ENCODE measurements around the gene FAM171A1.
"Not testable (repeated sequence)": the region's sequence is repeated elsewhere in the genome, so short reads cannot be mapped to it uniquely, and the experiment has no call there.

FAM171A1 gene

GRCh38 chr10:15280974-15281373 lies 90.1 kb downstream of the FAM171A1 start:
- DNase-seq (ENCODE audit: low read depth), result no peak

GRCh38 chr10:15280462-15280861 lies 90.6 kb downstream of the FAM171A1 start:
- no peak for DNase-seq (ENCODE audit: low read depth)

GRCh38 chr10:15279236-15279635 lies 91.9 kb downstream of the FAM171A1 start:
- no peak for DNase-seq (ENCODE audit: low read depth)

DNA sequence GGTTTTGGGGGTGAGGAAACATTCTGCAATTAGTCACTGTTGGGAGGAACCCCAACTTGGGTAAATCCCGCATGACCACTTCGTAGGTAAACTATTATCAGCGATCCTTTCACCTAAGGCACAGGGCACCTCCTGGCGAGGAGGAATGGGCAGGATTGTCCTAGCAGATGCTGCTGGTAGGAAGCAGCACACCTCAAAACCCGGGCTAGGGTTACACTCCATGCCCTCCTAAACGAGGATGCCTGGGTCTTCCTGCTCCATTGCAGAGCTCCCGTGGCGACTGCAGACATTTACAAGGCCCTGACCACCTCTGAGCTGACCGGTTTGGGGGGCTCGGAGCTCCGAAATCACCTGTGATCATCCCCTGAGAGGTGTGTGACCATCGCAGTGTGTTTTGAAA lies 92.3 kb downstream of the FAM171A1 start:
- no peak for DNase-seq (ENCODE audit: low read depth)

GRCh38 chr10:15276039-15276438 lies 95.0 kb downstream of the FAM171A1 start:
- DNase-seq (ENCODE audit: low read depth), result not testable (repeated sequence)

GRCh38 chr10:15269838-15270237 lies 101.3 kb downstream of the FAM171A1 start:
- DNase-seq (ENCODE audit: low read depth), result not testable (repeated sequence)

DNA sequence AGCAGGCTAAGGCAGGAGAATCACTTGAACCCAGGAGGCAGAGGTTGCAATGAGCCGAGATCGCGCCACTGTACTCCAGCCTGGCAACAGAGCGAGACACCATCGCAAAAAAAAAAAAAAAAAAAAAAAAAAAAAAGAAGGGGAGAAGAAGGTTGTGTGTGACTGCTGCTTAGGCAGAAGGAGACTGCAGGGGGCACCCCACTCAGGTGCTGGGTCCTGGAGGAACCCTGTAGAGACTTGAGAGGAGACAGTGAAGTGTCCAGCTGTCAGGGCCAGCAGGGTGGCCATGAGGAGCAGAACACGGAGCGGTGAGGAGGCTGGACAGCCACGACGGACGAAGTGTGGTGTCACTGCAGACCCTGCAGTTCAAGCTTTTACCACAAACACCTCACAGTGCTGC lies 103.6 kb downstream of the FAM171A1 start:
- DNase-seq (ENCODE audit: low read depth), result no peak

DNA sequence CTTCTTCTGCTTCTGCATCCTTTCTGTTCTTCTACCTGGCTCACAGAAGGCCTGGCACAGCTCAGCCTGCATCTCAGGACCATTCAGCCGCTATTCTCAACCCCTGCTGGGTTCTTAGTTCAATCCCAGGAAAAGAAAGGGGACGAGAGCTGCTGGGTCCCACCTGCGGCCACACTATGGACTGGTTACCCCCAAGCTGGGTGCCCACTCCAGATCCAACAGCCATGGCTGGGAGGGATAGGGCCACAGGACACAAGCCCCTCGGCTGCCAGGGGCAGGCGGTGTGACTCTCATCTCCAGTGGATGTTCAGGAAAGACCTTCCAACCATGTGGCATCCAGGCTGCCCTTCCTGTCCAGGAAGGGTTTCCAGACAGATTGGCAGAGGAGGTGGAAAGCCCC lies 105.0 kb downstream of the FAM171A1 start:
- no peak for DNase-seq (ENCODE audit: low read depth)

GRCh38 chr10:15265558-15265957 lies 105.5 kb downstream of the FAM171A1 start:
- DNase-seq (ENCODE audit: low read depth), result no peak

DNA sequence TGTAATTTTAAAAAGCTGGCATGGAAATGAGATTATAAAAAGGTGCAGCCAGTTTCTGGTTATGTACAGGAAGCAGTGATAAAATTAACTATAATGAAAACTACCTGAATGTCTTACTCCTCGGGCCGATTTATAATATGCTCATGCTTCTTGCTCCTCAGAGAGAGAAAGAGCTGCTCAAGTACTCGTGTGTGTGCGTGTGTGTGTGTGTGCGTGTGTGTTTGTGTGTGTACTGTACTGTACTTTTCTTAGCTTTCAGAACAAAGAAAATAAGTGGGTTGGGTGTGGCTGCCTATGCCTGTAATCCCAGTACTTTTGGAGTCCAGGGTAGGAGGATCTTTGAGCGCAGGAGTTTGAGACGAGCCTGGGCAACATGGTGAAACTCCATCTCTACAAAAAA lies 106.0 kb downstream of the FAM171A1 start:
- no peak for DNase-seq (ENCODE audit: low read depth)

DNA sequence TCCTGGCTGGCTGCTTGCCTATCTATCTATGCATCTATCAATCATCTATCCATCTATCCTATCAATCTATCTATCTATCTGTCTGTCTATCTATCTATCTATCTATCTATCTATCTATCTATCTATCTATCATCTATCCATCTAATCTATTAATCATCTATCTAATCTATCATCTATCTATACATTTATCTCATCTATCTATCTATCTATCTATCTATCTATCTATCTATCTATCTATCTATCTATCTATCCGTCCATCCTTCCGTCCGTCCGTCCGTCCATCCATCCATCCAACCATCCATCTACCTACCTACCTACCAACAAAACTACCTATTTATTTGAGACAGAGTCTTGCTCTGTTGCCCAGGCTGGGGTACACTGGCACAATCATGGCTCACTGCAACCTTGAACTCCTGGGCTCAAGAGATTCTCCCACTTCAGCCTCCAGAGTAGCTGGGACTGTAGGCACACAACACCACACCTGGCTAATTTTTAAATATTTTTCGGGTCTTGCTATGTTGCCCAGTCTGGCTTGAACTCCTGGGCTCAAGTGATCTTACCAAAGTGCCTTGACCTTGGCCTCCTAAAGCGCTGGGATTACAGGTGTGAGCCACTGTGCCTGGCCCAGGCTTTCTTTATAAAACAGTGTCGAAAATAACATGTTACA lies 107.3 kb downstream of the FAM171A1 start:
- no peak for DNase-seq (ENCODE audit: low read depth)

DNA sequence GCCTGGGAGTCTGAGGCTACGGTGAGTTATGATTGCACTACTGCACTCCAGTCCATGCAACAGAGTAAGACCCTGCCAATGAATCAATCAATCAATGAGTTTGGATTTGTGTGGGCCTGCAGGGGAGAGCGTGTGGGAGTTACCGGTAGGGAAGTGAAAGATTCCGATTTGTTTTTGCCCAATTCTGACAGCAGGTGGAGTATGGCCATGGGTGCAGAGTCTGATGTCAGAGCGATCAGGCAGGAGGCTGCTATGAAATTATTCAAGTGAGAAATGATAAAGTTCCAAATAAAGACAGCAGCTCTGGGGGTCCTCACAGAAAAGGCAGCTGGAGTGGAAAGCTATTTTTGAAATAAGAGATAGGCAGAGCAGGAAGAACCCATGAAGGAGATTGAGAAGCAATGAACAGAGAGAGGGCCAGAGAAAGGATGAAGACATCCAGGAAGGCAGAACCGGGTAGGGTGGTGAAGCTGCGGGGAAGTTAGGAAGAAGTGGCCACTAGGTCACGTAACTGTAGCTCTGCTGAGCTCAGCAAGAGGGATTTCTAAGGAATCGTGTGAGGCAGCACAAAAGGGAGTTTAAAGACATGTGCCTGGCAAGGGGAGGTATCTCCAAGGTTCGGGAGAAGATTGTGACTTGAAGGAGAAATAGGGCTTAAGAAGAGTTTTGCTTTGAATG lies 108.9 kb downstream of the FAM171A1 start:
- no peak for DNase-seq (ENCODE audit: low read depth)

DNA sequence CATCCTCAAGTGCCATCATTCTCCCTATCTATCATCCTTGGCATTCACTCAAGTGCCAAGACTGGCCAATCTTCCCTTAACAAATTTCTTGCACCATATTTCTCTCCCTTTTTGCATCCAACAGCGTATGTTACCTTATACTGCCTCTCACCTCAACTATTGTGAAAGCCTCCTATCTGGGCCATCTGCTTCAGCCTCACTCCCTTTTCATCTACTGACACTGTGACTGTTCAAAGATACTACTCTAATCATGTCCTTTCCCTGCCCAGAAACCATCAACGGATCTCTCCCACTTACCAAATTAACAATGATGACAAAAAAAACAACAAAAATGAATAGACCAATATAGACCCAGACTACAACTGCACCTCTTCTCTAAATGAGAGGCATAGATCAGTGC lies 112.0 kb downstream of the FAM171A1 start:
- no peak for DNase-seq (ENCODE audit: low read depth)

DNA sequence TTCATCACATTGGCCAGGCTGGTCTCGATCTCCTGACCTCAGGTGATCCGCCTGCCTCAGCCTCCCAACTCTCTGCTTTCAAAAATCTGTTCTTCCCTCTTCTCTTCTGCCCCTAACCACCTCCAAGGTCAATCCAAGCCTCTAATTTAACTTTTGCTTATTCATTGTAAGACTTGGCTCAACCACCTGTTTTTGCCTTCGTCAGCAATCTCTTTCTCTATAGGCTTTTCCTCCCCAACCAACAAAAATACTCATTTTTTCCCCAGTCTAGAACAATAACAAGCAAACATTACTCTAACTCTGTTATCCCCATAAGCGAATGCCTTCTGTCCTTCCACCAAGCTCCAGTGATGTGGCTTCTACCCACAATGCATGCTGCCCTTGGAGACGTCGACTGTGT lies 112.8 kb downstream of the FAM171A1 start:
- no peak for DNase-seq (ENCODE audit: low read depth)

- no peak for DNase-seq (ENCODE audit: low read depth)
Measured at GRCh38 chr10:15255961-15256360, 115.1 kb downstream of the FAM171A1 start.

GRCh38 chr10:15254808-15255648 lies 116.1 kb downstream of the FAM171A1 start:
- no peak for DNase-seq (ENCODE audit: low read depth)

DNA sequence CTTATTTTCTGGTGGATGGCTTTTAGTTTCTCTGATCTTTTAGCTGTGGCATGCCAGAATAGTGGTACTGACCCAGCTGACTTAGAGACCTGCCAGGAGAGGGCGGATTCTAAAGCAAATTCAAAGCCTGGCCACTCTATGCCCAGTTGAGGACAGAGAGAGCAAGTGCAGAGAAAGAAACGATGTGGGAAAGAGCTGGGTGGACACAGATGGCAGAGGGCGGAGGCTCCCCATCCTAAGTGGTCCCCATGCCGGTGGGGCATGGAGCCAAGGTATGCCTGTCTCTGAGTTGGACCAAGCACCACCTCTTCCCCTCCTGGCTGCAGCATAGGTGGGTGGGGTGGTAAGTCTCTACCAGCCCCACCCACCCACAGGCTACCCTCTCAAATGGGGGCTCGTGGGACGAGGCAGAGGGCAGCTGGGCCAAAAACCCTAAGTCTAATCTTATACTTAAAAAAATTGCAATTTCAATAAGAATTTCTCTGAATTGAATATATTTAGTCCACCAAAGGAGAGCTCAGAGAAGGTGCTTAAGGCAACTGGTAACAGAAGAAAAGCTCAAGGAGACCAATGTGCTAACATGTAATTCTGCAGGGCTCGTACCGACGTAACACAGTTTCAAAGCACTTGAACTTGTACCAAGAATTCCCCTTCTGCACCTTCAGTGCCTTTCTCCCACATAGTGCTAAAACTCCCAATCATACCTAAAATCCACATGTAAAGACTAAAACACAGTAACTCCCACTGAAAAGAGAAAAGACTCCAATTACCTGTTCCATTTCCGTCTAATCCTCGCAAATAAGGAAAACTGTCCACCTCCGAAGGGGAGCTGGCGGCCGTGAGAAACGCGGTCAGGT lies 116.9 kb downstream of the FAM171A1 start:
- DNase-seq (ENCODE audit: low read depth), result no peak

GRCh38 chr10:15252396-15252795 lies 118.7 kb downstream of the FAM171A1 start:
- no peak for DNase-seq (ENCODE audit: low read depth)

GRCh38 chr10:15251791-15252380 lies 119.2 kb downstream of the FAM171A1 start:
- no peak for DNase-seq (ENCODE audit: low read depth)

GRCh38 chr10:15245530-15245929 lies 125.6 kb downstream of the FAM171A1 start:
- DNase-seq (ENCODE audit: low read depth), result no peak

GRCh38 chr10:15244635-15245197 lies 126.4 kb downstream of the FAM171A1 start:
- DNase-seq (ENCODE audit: low read depth), result no peak

Measured in stimulated activated CD4-positive, alpha-beta T cell treated with anti-CD3 and anti-CD28 coated beads, Interleukin-2, amount 100 ng/mL, for 4 hours (primary cell).